Mesenchymal stem cell (in vitro differentiated cells and primary cell): ENCODE results near the gene FTO.

Source experiments
- DNase-seq: peaks from one replicate; pipeline ENCODE4 v3.0.0-alpha.2; 2013
- H2AFZ ChIP-seq: one replicate; pipeline ENCODE4 v1.6.1; 2013; ENCODE audit warnings: low read depth, mild to moderate bottlenecking, control low read depth, inconsistent platforms, low read length, moderate library complexity
- H2AK5ac ChIP-seq: 2 replicates; pipeline ENCODE4 v1.6.1; 2013; ENCODE audit warnings: low read length, moderate library complexity, mild to moderate bottlenecking, inconsistent platforms; ENCODE audit not compliant: severe bottlenecking
- H2BK120ac ChIP-seq: one replicate; pipeline ENCODE4 v1.6.1; 2013; ENCODE audit warnings: low read depth, mild to moderate bottlenecking, inconsistent platforms, low read length, moderate library complexity
- H2BK12ac ChIP-seq, 2 experiments: one replicate each; pipeline ENCODE4 v1.6.1; 2013; ENCODE audit warnings: inconsistent platforms in 2 of 2, low read length in 2 of 2, mild to moderate bottlenecking in 2 of 2, moderate library complexity in 2 of 2, control low read depth in 1 of 2
- H2BK15ac ChIP-seq: one replicate; pipeline ENCODE4 v1.6.1; 2013; ENCODE audit warnings: mild to moderate bottlenecking, low read depth, inconsistent platforms; ENCODE audit not compliant: poor library complexity, severe bottlenecking
- H2BK5ac ChIP-seq: 2 replicates; pipeline ENCODE4 v1.6.1; 2013; ENCODE audit warnings: low read depth, mild to moderate bottlenecking, low read length, control low read depth, inconsistent platforms; ENCODE audit not compliant: poor library complexity, severe bottlenecking
- H3K14ac ChIP-seq, 2 experiments: one replicate each; pipeline ENCODE4 v1.6.1; 2013; ENCODE audit warnings: inconsistent platforms in 2 of 2, low read length in 2 of 2, control low read depth in 1 of 2, mild to moderate bottlenecking in 1 of 2, moderate library complexity in 1 of 2
- H3K18ac ChIP-seq, 2 experiments: one replicate each; pipeline ENCODE4 v1.6.1; 2013; ENCODE audit warnings: inconsistent platforms in 2 of 2, low read length in 2 of 2, control low read depth in 1 of 2, low read depth in 1 of 2, mild to moderate bottlenecking in 1 of 2
- H3K23ac ChIP-seq, 2 experiments: one replicate each; pipeline ENCODE4 v1.6.1; 2013; ENCODE audit warnings: inconsistent platforms in 2 of 2, low read length in 2 of 2, mild to moderate bottlenecking in 2 of 2, moderate library complexity in 2 of 2, control low read depth in 1 of 2
- H3K27ac ChIP-seq: 2 replicates; pipeline ENCODE4 v1.5.1; 2013; ENCODE audit warnings: mild to moderate bottlenecking, moderate library complexity, low read length, control low read depth, inconsistent platforms; ENCODE audit not compliant: poor library complexity, severe bottlenecking
- H3K27me3 ChIP-seq, 2 experiments: 2 replicates each; pipeline versions ENCODE4 v1.6.1 to v1.7.0; 2013; ENCODE audit warnings: low read length in 2 of 2, mild to moderate bottlenecking in 2 of 2, moderate library complexity in 2 of 2, control low read depth in 1 of 2, inconsistent platforms in 1 of 2; ENCODE audit not compliant: control insufficient read depth in 1 of 2, insufficient read depth in 1 of 2
- H3K36me3 ChIP-seq, 2 experiments: 2 replicates each; pipeline versions ENCODE4 v1.6.1 to v1.7.0; 2013; ENCODE audit warnings: low read length in 2 of 2, control low read depth in 1 of 2, inconsistent platforms in 1 of 2, low read depth in 1 of 2, mild to moderate bottlenecking in 1 of 2; ENCODE audit not compliant: insufficient read depth in 2 of 2, control insufficient read depth in 1 of 2
- H3K4ac ChIP-seq, 2 experiments: one replicate each; pipeline ENCODE4 v1.6.1; 2013; ENCODE audit warnings: inconsistent platforms in 2 of 2, low read length in 2 of 2, mild to moderate bottlenecking in 2 of 2, moderate library complexity in 2 of 2, control low read depth in 1 of 2, low read depth in 1 of 2
- H3K4me1 ChIP-seq: 2 replicates; pipeline ENCODE4 v1.6.1; 2013; ENCODE audit warnings: low read depth, low read length, control low read depth; ENCODE audit not compliant: control insufficient read depth, insufficient read depth
- H3K4me2 ChIP-seq: 2 replicates; pipeline ENCODE4 v1.6.1; 2013; ENCODE audit warnings: low read length, mild to moderate bottlenecking, inconsistent platforms; ENCODE audit not compliant: poor library complexity, severe bottlenecking
- H3K4me3 ChIP-seq, 2 experiments: 2 replicates each; pipeline versions ENCODE4 v1.5.1 to v1.7.0; 2013; ENCODE audit warnings: low read length in 2 of 2, mild to moderate bottlenecking in 2 of 2, control low read depth in 1 of 2, low read depth in 1 of 2; ENCODE audit not compliant: insufficient read depth in 1 of 2
- H3K79me1 ChIP-seq: replicated peaks from 2 replicates; pipeline ENCODE4 v1.6.1; 2013; ENCODE audit warnings: mild to moderate bottlenecking, control low read depth, low read length, inconsistent platforms; ENCODE audit not compliant: poor library complexity, severe bottlenecking
- H3K9ac ChIP-seq: 2 replicates; pipeline ENCODE4 v1.7.0; 2013; ENCODE audit warnings: mild to moderate bottlenecking, low read length, moderate library complexity
- H3K9me3 ChIP-seq: 2 replicates; pipeline ENCODE4 v1.7.0; 2013; ENCODE audit warnings: mild to moderate bottlenecking, low read length; ENCODE audit not compliant: control insufficient read depth
- H4K8ac ChIP-seq: one replicate; pipeline ENCODE4 v1.6.1; 2013; ENCODE audit warnings: inconsistent platforms, mild to moderate bottlenecking, low read length, moderate library complexity
- H4K91ac ChIP-seq: one replicate; pipeline ENCODE4 v1.6.1; 2013; ENCODE audit warnings: mild to moderate bottlenecking, low read length, inconsistent platforms
- WGBS: methylation state at CpG from one replicate; pipeline ENCODE4 v1.1.7; 2013; ENCODE audit warnings: mixed read lengths; 5-methylcytosine and 5-hydroxymethylcytosine counted together

The FTO gene

DNA sequence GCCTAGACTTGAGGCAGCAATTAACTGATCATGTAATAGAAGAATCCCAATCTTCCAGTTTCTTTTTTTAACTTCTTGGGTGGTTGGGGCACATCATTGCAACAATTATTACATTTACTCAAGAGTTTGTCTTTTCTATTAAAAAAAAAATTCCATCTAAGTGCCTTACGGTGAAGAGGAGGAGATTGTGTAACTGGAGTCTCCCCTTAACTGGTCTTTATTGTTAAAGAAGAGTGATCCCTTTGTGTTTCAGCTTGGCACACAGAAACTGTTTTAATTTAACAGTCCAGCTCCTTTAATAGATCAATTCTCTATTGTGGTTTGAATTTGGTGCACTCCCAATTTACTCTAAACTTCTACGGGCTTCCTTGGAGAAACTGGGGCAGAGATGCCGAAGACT is 75.2 kb downstream of the FTO start:
- H3K18ac ChIP-seq, result no peak overlapping the region
- H3K4me2 ChIP-seq, result no peak overlapping the region
- no peak overlapping the region for H3K4me3 ChIP-seq
- H3K27ac ChIP-seq, result no peak overlapping the region
- no peak overlapping the region for H2BK12ac ChIP-seq
- H3K23ac ChIP-seq, result no peak overlapping the region
- H4K91ac ChIP-seq, result no peak overlapping the region
- H3K4me1 ChIP-seq, result no peaks in the 10 kb centered on the region
- peaks cover 17% of the 10 kb centered on the region for H3K79me1 ChIP-seq
- no peak overlapping the region for H3K9ac ChIP-seq
- no peak overlapping the region for H2AK5ac ChIP-seq
- no peaks in the 10 kb centered on the region for H3K9me3 ChIP-seq
- H3K14ac ChIP-seq, result no peak overlapping the region
- no peak overlapping the region for H2AFZ ChIP-seq
- DNase-seq, result no peak
- H3K36me3 ChIP-seq, result no peaks in the 10 kb centered on the region
- H2BK120ac ChIP-seq, result no peak overlapping the region
- no peaks in the 10 kb centered on the region for H3K27me3 ChIP-seq
- H4K8ac ChIP-seq, result no peak overlapping the region
- WGBS, result 94% methylated on average over 2 of the region's 3 CpGs
- no peak overlapping the region for H3K4ac ChIP-seq
- H2BK5ac ChIP-seq, result no peak overlapping the region
- H2BK15ac ChIP-seq, result no peak overlapping the region

- DNase-seq, result no peak
- Histone ChIP-seq H4K8ac (no peak overlapping the region), H3K23ac (no peak overlapping the region), H2AK5ac (peak overlapping the region; percentile 10), H2BK5ac (no peak overlapping the region), H2AFZ (no peak overlapping the region), H3K9ac (no peak overlapping the region), H2BK120ac (no peak overlapping the region), H3K14ac (no peak overlapping the region), H3K4me3 (no peak overlapping the region), H3K27ac (no peak overlapping the region), H3K4me2 (no peak overlapping the region), H3K27me3 (no peaks in the 10 kb centered on the region), H3K79me1 (peaks cover 16% of the 10 kb centered on the region), H3K4me1 (no peaks in the 10 kb centered on the region), H4K91ac (no peak overlapping the region), H2BK15ac (no peak overlapping the region), H3K4ac (peak overlapping the region in 1 of 2 experiments; percentile 24), H3K36me3 (no peaks in the 10 kb centered on the region), H2BK12ac (peak overlapping the region in 1 of 2 experiments; percentile 54), H3K18ac (peak overlapping the region in 1 of 2 experiments; percentile 11), H3K9me3 (no peaks in the 10 kb centered on the region)
- WGBS, result 92% methylated on average over 3 of the region's 3 CpGs
Measured at GRCh38 chr16:53780051-53780450, 76.1 kb downstream of the FTO start.

- Histone ChIP-seq H4K8ac (no peak overlapping the region), H3K9me3 (no peaks in the 10 kb centered on the region), H3K4me3 (no peak overlapping the region), H3K36me3 (no peaks in the 10 kb centered on the region), H3K4ac (no peak overlapping the region), H2BK5ac (no peak overlapping the region), H3K9ac (no peak overlapping the region), H3K27ac (no peak overlapping the region), H3K4me2 (no peak overlapping the region), H3K18ac (no peak overlapping the region), H3K23ac (no peak overlapping the region), H3K27me3 (no peaks in the 10 kb centered on the region), H3K79me1 (peaks cover 15% of the 10 kb centered on the region), H2BK12ac (no peak overlapping the region), H4K91ac (no peak overlapping the region), H2BK15ac (no peak overlapping the region), H3K14ac (no peak overlapping the region), H2AFZ (no peak overlapping the region), H2AK5ac (no peak overlapping the region), H3K4me1 (peaks cover 1% of the 10 kb centered on the region), H2BK120ac (no peak overlapping the region)
- no CpG with 5 or more reads among the region's 1 CpG for WGBS
- peak; percentile 59 for DNase-seq
Measured at GRCh38 chr16:53781023-53781605, 77.2 kb downstream of the FTO start.

GRCh38 chr16:53782148-53782547 is 78.2 kb downstream of the FTO start:
- Histone ChIP-seq H3K27me3 (no peaks in the 10 kb centered on the region), H4K91ac (no peak overlapping the region), H3K4me2 (no peak overlapping the region), H3K4ac (no peak overlapping the region), H3K4me1 (peaks cover 1% of the 10 kb centered on the region), H2BK5ac (no peak overlapping the region), H3K27ac (no peak overlapping the region), H2BK15ac (no peak overlapping the region), H3K9me3 (no peaks in the 10 kb centered on the region), H2AFZ (no peak overlapping the region), H3K18ac (peak overlapping the region in 1 of 2 experiments; percentile 48), H3K23ac (no peak overlapping the region), H2BK120ac (no peak overlapping the region), H3K14ac (no peak overlapping the region), H2AK5ac (no peak overlapping the region), H3K79me1 (peaks cover 19% of the 10 kb centered on the region), H3K36me3 (no peaks in the 10 kb centered on the region), H2BK12ac (no peak overlapping the region), H4K8ac (no peak overlapping the region), H3K4me3 (no peak overlapping the region), H3K9ac (no peak overlapping the region)
- DNase-seq, result no peak
- 97% methylated on average over 3 of the region's 3 CpGs for WGBS
